Rectal smooth muscle tissue (tissue), 1 donor: Measurements from ENCODE around the gene ADCY9.
"Not testable (repeated sequence)": the region's sequence is repeated elsewhere in the genome, so short reads cannot be mapped to it uniquely, and the experiment has no call there.

Experiments used
- H3K27ac ChIP-seq: one replicate; pipeline ENCODE4 v1.7.0; 2013; ENCODE audit warnings: low read depth, low read length, inconsistent platforms
- H3K27me3 ChIP-seq: one replicate; pipeline ENCODE4 v1.7.0; 2013; ENCODE audit warnings: low read length; ENCODE audit not compliant: control insufficient read depth, insufficient read depth
- H3K36me3 ChIP-seq: one replicate; pipeline ENCODE4 v1.7.0; 2013; ENCODE audit warnings: low read length; ENCODE audit not compliant: control insufficient read depth, insufficient read depth
- H3K4me1 ChIP-seq: one replicate; pipeline ENCODE4 v1.7.0; 2013; ENCODE audit warnings: low read length; ENCODE audit not compliant: control insufficient read depth, insufficient read depth
- H3K4me3 ChIP-seq: one replicate; pipeline ENCODE4 v1.7.0; 2013; ENCODE audit warnings: low read length
- H3K9ac ChIP-seq: one replicate; pipeline ENCODE4 v1.7.0; 2013; ENCODE audit warnings: low read length

Gene ADCY9

DNA sequence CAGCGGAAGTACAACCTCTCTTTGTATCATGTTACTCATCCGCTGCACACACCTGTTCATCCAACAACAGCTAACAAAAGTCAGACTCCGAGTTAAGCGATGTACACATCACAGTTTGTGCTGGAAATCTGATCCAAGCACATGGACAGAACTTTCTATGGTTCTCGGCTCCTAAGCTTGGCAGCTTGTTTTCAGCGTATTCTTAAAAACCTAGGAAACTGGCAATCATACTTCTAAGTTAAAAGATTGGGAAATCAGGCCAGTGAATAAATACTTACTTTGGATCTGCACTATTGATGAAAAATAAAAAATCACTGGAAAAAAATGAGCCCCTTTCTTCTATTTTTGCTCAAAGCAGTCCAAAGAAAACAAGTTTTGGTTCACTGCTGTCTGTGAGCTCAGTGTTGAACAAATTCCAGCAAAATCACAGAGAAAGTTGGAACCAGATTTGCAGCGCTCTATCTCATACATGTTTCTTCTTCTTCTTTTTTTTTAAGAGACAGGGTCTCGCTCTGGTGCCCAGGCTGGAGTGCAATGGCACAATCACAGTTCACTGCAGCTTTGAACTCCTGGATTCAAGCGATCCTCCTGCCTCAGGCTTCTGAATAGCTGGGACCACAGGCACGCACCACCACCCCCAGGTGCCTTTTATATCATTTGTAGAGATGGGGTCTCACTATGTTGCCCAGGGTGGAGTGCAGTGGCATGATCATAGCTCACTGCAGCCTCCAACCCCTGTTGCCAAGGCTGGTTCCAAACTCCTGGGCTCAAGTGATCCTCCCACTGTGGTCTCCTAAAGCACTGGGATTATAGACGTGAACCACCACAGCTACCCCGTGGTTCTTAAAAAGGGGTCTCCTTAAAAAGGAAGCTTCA, 164.1 kb downstream of the ADCY9 start:
- Histone ChIP-seq H3K9ac (no peak overlapping the region), H3K36me3 (no peaks in the 10 kb centered on the region), H3K27ac (peak overlapping the region; percentile 1), H3K27me3 (no peaks in the 10 kb centered on the region), H3K4me3 (no peak overlapping the region), H3K4me1 (peaks cover 13% of the 10 kb centered on the region)

GRCh38 chr16:3951380-3951779, 164.9 kb downstream of the ADCY9 start:
- H3K4me1 ChIP-seq = peaks cover 14% of the 10 kb centered on the region
- H3K27me3 ChIP-seq, H3K36me3 ChIP-seq, H3K9ac ChIP-seq, H3K4me3 ChIP-seq: not testable (repeated sequence)
- H3K27ac ChIP-seq = peak overlapping the region; percentile 1

- Histone ChIP-seq H3K4me1 (peaks cover 20% of the 10 kb centered on the region), H3K27ac (peak overlapping the region; percentile 57), H3K27me3 (no peaks in the 10 kb centered on the region), H3K4me3 (peak overlapping the region; percentile 29), H3K36me3 (no peaks in the 10 kb centered on the region), H3K9ac (no peak overlapping the region)
Measured at GRCh38 chr16:3950343-3951193, 165.7 kb downstream of the ADCY9 start.

- peak overlapping the region; percentile 29 for H3K4me3 ChIP-seq
- peak overlapping the region; percentile 57 for H3K27ac ChIP-seq
- no peaks in the 10 kb centered on the region for H3K36me3 ChIP-seq
- H3K4me1 ChIP-seq = peaks cover 20% of the 10 kb centered on the region
- H3K9ac ChIP-seq = no peak overlapping the region
- H3K27me3 ChIP-seq = no peaks in the 10 kb centered on the region
Measured at GRCh38 chr16:3949946-3950342, 166.3 kb downstream of the ADCY9 start.

- Histone ChIP-seq H3K4me1 (peaks cover 20% of the 10 kb centered on the region), H3K27me3 (no peaks in the 10 kb centered on the region), H3K27ac (no peak overlapping the region), H3K36me3 (no peaks in the 10 kb centered on the region), H3K9ac (no peak overlapping the region), H3K4me3 (peak overlapping the region; percentile 35)
Measured at GRCh38 chr16:3949287-3949686, 167.0 kb downstream of the ADCY9 start.

DNA sequence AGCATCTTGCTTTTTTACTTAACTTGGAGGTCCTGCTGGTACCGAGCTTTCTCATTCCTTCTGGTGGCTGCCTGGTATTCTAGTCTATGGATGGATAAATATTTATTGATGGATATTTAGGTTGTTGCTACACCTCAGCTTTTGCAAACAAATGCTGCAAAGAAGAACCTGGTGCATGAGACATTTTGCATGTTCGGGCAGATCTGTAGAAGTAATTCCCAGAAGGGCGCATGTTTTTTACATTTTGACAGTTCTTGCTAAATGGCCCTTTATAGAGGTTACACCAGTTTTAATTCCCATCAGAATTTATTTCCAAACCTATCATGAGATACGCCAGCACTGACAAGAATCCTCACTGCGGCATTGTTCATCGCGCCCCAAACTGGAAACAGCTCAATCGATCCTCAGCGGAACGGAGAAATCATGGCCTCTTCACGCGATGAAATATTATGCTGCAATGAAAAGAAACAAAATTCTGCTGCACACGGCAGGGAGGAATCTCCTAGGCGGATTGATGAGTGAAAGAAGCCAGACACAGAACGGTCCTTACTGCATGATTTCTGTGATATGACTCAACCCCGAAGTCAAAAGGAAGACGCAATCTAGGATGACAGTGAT, 167.8 kb downstream of the ADCY9 start:
- H3K9ac ChIP-seq = no peak overlapping the region
- H3K27ac ChIP-seq = no peak overlapping the region
- H3K36me3 ChIP-seq = no peaks in the 10 kb centered on the region
- H3K4me3 ChIP-seq = no peak overlapping the region
- no peaks in the 10 kb centered on the region for H3K27me3 ChIP-seq
- peaks cover 20% of the 10 kb centered on the region for H3K4me1 ChIP-seq

GRCh38 chr16:3946604-3947180, 169.6 kb downstream of the ADCY9 start:
- Histone ChIP-seq H3K27me3 (no peaks in the 10 kb centered on the region), H3K4me3 (no peak overlapping the region), H3K27ac (no peak overlapping the region), H3K4me1 (peaks cover 20% of the 10 kb centered on the region), H3K9ac (no peak overlapping the region), H3K36me3 (no peaks in the 10 kb centered on the region)

DNA sequence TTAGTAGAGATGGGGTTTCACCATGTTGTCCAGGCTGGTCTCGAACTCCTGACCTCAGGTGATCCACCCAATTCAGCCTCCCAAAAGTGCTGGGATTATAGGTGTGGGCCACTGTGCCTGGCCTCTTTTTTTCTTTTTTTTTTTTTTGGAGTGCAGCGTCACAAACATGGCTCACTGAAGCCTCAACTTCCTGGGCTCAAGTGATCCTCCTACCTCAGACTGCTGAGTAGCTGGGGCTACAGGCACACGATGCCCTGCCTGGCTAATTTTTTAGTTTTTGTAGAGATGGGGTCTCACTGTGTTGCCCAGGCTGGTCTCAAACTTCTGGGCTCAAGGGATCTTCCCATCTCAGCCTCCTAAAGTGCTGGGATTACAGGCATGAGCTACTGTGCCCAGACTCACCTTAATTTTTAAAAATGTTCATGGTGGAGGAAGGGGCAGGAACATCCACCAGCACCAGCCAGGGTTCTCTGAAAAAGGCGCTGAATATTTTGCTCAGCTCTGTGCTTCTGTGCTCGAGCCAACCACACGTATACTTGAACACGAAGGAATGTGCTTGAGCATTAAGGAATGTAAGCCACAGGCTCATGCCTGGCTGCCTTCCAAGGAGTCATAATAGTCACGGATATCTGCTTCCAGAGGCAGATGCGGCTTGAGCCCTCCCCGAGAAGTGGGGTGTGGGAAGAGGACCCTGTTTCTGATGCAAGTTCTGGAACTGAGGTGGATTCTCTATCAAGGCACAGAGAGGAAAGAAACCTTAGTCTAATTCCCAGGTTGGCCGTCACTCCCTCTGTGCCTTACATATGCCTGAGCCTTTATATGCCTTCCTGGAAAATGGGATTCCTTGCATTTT, 170.3 kb downstream of the ADCY9 start:
- H3K27ac ChIP-seq = no peak overlapping the region
- no peaks in the 10 kb centered on the region for H3K36me3 ChIP-seq
- peaks cover 20% of the 10 kb centered on the region for H3K4me1 ChIP-seq
- no peaks in the 10 kb centered on the region for H3K27me3 ChIP-seq
- H3K9ac ChIP-seq = no peak overlapping the region
- H3K4me3 ChIP-seq = no peak overlapping the region

DNA sequence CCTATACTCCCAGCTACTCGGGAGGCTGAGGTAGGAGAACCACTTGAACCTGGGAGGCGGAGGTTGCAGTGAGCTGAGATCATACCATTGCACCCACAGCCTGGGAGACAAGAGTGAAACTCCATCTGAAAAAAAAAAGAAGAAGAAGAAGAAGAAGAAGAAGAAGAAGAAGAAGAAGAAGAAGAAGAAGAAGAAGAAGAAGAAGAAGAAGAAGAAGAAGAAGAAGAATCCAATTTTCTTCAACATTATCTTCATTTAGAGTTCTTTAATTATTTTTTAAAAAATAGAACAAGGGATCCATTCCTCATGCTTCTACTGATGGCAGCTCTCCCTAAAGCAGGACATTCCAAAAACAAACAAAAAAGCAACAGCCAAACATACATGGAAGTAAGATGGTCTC, 171.8 kb downstream of the ADCY9 start:
- H3K4me1 ChIP-seq = peaks cover 12% of the 10 kb centered on the region
- not testable (repeated sequence) for H3K27me3 ChIP-seq, H3K36me3 ChIP-seq, H3K27ac ChIP-seq, H3K9ac ChIP-seq, H3K4me3 ChIP-seq

DNA sequence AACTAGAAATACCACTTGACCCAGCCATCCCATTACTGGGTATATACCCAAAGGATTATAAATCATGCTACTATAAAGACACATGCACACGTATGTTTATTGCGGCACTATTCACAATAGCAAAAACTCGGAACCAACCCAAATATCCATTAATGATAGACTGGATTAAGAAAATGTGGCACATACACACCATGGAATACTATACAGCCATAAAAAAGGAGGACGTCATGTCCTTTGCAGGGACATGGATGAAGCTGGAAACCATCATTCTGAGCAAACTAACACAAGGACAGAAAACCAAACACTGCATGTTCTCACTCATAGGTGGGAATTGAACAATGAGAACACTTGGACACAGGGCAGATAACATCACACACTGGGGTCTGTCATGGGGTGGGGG, 174.1 kb downstream of the ADCY9 start:
- H3K36me3 ChIP-seq, H3K9ac ChIP-seq, H3K4me1 ChIP-seq, H3K27me3 ChIP-seq, H3K27ac ChIP-seq, H3K4me3 ChIP-seq: not testable (repeated sequence)

DNA sequence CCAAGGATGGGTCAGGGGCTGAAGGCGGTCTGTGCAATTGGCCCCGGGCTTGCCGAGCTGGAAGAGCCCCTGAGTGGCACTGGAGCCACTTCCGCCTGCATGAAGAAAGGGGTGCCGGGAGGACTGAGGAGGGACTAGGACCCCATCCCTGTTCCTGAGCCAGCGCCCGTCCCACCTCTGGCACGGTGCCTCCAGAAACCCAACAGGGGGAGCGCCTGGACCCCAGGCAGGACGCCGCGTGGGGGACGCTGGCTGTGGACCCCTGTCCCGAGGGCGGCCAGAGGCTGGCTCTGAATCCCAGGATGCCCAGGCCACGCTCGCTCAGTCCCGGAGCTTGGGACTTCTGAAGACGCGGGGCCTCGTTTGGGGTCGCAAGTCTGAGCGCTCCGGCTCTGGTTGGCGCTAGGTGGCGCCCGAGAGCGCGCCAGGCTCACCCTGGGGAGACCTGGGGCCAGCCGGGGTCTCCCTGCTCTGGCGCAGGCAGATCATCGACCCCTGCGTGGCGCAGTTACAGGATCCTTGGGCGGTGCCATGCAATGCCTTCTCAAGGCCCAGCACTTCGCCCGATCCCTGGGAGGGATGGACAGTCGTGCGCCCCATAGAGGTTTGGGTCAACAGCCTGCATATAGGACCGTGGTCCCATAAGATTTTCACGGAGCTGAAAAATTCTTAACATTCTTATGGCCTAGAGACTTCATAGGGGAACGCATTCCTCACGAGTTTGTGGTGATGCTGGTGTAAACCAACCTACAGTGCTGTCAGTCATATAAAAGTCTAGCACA, 177.2 kb downstream of the ADCY9 start:
- H3K4me3 ChIP-seq = peak overlapping the region; percentile 54
- no peaks in the 10 kb centered on the region for H3K36me3 ChIP-seq
- peak overlapping the region; percentile 3 for H3K9ac ChIP-seq
- no peak overlapping the region for H3K27ac ChIP-seq
- H3K4me1 ChIP-seq = no peaks in the 10 kb centered on the region
- no peaks in the 10 kb centered on the region for H3K27me3 ChIP-seq
